Activated naive CD4-positive, alpha-beta T cell treated with anti-CD3 and anti-CD28 coated beads, Interleukin-2, amount 50 U/mL, for 24 hours (primary cell): ENCODE data around the gene TTC23.

ENCODE experiments used
- H3K27ac Mint-ChIP-seq: one replicate; pipeline ENCODE4 v1.8.0; 2021; ENCODE audit warnings: mild to moderate bottlenecking, mixed read lengths
- H3K27me3 Mint-ChIP-seq: one replicate; pipeline ENCODE4 v1.8.0; 2021; ENCODE audit warnings: mixed read lengths
- H3K36me3 Mint-ChIP-seq: one replicate; pipeline ENCODE4 v1.8.0; 2021; ENCODE audit warnings: mixed read lengths
- H3K4me1 Mint-ChIP-seq: one replicate; pipeline ENCODE4 v1.8.0; 2021; ENCODE audit warnings: mixed read lengths
- H3K4me3 Mint-ChIP-seq: one replicate; pipeline ENCODE4 v1.8.0; 2021; ENCODE audit warnings: mild to moderate bottlenecking, mixed read lengths
- H3K9me3 Mint-ChIP-seq: one replicate; pipeline ENCODE4 v1.8.0; 2021; ENCODE audit warnings: mixed read lengths

TTC23 gene

GRCh38 chr15:99130314-99130713, 119.1 kb downstream of the TTC23 start:
- H3K9me3 Mint-ChIP-seq: no peaks in the 10 kb centered on the region
- H3K27ac Mint-ChIP-seq: no peak overlapping the region
- no peak overlapping the region for H3K4me3 Mint-ChIP-seq
- H3K4me1 Mint-ChIP-seq: no peaks in the 10 kb centered on the region
- no peaks in the 10 kb centered on the region for H3K36me3 Mint-ChIP-seq
- no peaks in the 10 kb centered on the region for H3K27me3 Mint-ChIP-seq

GRCh38 chr15:99129644-99130043, 119.7 kb downstream of the TTC23 start:
- no peak overlapping the region for H3K4me3 Mint-ChIP-seq

GRCh38 chr15:99128411-99128810, 121.0 kb downstream of the TTC23 start:
- Mint-ChIP-seq H3K9me3 (no peaks in the 10 kb centered on the region), H3K27ac (no peak overlapping the region), H3K4me3 (no peak overlapping the region)

More at GRCh38 chr15:99129644-99130043, 119.7 kb downstream of the TTC23 start:
- Mint-ChIP-seq H3K9me3 (no peaks in the 10 kb centered on the region), H3K27ac (no peak overlapping the region), H3K27me3 (no peaks in the 10 kb centered on the region), H3K4me1 (no peaks in the 10 kb centered on the region), H3K36me3 (no peaks in the 10 kb centered on the region)

GRCh38 chr15:99127773-99128172, 121.6 kb downstream of the TTC23 start:
- Mint-ChIP-seq H3K36me3 (no peaks in the 10 kb centered on the region), H3K4me1 (no peaks in the 10 kb centered on the region), H3K4me3 (no peak overlapping the region), H3K27me3 (no peaks in the 10 kb centered on the region), H3K27ac (no peak overlapping the region), H3K9me3 (no peaks in the 10 kb centered on the region)

More at GRCh38 chr15:99128411-99128810, 121.0 kb downstream of the TTC23 start:
- H3K36me3 Mint-ChIP-seq: no peaks in the 10 kb centered on the region
- H3K4me1 Mint-ChIP-seq: no peaks in the 10 kb centered on the region
- no peaks in the 10 kb centered on the region for H3K27me3 Mint-ChIP-seq

- Mint-ChIP-seq H3K27me3 (no peaks in the 10 kb centered on the region), H3K4me1 (no peaks in the 10 kb centered on the region), H3K9me3 (no peaks in the 10 kb centered on the region), H3K27ac (no peak overlapping the region), H3K4me3 (no peak overlapping the region), H3K36me3 (no peaks in the 10 kb centered on the region)
These were observed 122.5 kb downstream of the TTC23 start for GRCh38 chr15:99126930-99127329.

- Mint-ChIP-seq H3K4me3 (no peak overlapping the region), H3K4me1 (no peaks in the 10 kb centered on the region), H3K36me3 (no peaks in the 10 kb centered on the region), H3K9me3 (no peaks in the 10 kb centered on the region), H3K27ac (no peak overlapping the region), H3K27me3 (no peaks in the 10 kb centered on the region)
These were observed 123.2 kb downstream of the TTC23 start for GRCh38 chr15:99126131-99126588.

- no peaks in the 10 kb centered on the region for H3K36me3 Mint-ChIP-seq
- H3K27ac Mint-ChIP-seq: no peak overlapping the region
- H3K9me3 Mint-ChIP-seq: no peaks in the 10 kb centered on the region
- no peaks in the 10 kb centered on the region for H3K27me3 Mint-ChIP-seq
- no peak overlapping the region for H3K4me3 Mint-ChIP-seq
- H3K4me1 Mint-ChIP-seq: no peaks in the 10 kb centered on the region
These were observed 124.1 kb downstream of the TTC23 start for GRCh38 chr15:99125061-99125891.

- Mint-ChIP-seq H3K4me3 (no peak overlapping the region), H3K4me1 (no peaks in the 10 kb centered on the region), H3K9me3 (no peaks in the 10 kb centered on the region), H3K27me3 (no peaks in the 10 kb centered on the region), H3K36me3 (no peaks in the 10 kb centered on the region), H3K27ac (no peak overlapping the region)
These were observed 124.7 kb downstream of the TTC23 start for GRCh38 chr15:99124641-99125040.

- H3K4me1 Mint-ChIP-seq: no peaks in the 10 kb centered on the region
- no peak overlapping the region for H3K4me3 Mint-ChIP-seq
- H3K9me3 Mint-ChIP-seq: no peaks in the 10 kb centered on the region
- H3K36me3 Mint-ChIP-seq: no peaks in the 10 kb centered on the region
- H3K27me3 Mint-ChIP-seq: no peaks in the 10 kb centered on the region
- H3K27ac Mint-ChIP-seq: no peak overlapping the region
These were observed 125.5 kb downstream of the TTC23 start for GRCh38 chr15:99123713-99124451.

GRCh38 chr15:99122831-99123712, 126.3 kb downstream of the TTC23 start:
- H3K4me1 Mint-ChIP-seq: no peaks in the 10 kb centered on the region
- H3K4me3 Mint-ChIP-seq: no peak overlapping the region
- H3K9me3 Mint-ChIP-seq: no peaks in the 10 kb centered on the region
- H3K36me3 Mint-ChIP-seq: no peaks in the 10 kb centered on the region
- no peak overlapping the region for H3K27ac Mint-ChIP-seq
- H3K27me3 Mint-ChIP-seq: no peaks in the 10 kb centered on the region

GRCh38 chr15:99121691-99122410, 127.5 kb downstream of the TTC23 start:
- H3K27me3 Mint-ChIP-seq: no peaks in the 10 kb centered on the region
- H3K27ac Mint-ChIP-seq: peak overlapping the region; percentile 73
- no peaks in the 10 kb centered on the region for H3K9me3 Mint-ChIP-seq
- H3K4me3 Mint-ChIP-seq: no peak overlapping the region
- H3K4me1 Mint-ChIP-seq: no peaks in the 10 kb centered on the region
- no peaks in the 10 kb centered on the region for H3K36me3 Mint-ChIP-seq

- Mint-ChIP-seq H3K4me3 (no peak overlapping the region), H3K9me3 (no peaks in the 10 kb centered on the region), H3K27me3 (no peaks in the 10 kb centered on the region), H3K36me3 (no peaks in the 10 kb centered on the region), H3K27ac (no peak overlapping the region), H3K4me1 (no peaks in the 10 kb centered on the region)
These were observed 128.2 kb downstream of the TTC23 start for GRCh38 chr15:99121207-99121606.

- H3K27ac Mint-ChIP-seq: no peak overlapping the region
These were observed 129.2 kb downstream of the TTC23 start for GRCh38 chr15:99120050-99120777.

GRCh38 chr15:99118801-99119546, 130.4 kb downstream of the TTC23 start:
- no peak overlapping the region for H3K27ac Mint-ChIP-seq
- H3K9me3 Mint-ChIP-seq: no peaks in the 10 kb centered on the region
- no peaks in the 10 kb centered on the region for H3K27me3 Mint-ChIP-seq
- no peak overlapping the region for H3K4me3 Mint-ChIP-seq
- no peaks in the 10 kb centered on the region for H3K4me1 Mint-ChIP-seq
- H3K36me3 Mint-ChIP-seq: no peaks in the 10 kb centered on the region

More at GRCh38 chr15:99120050-99120777, 129.2 kb downstream of the TTC23 start:
- no peak overlapping the region for H3K4me3 Mint-ChIP-seq
- no peaks in the 10 kb centered on the region for H3K9me3 Mint-ChIP-seq
- no peaks in the 10 kb centered on the region for H3K36me3 Mint-ChIP-seq
- no peaks in the 10 kb centered on the region for H3K4me1 Mint-ChIP-seq
- no peaks in the 10 kb centered on the region for H3K27me3 Mint-ChIP-seq
